Body of pancreas (tissue), 4 donors: ENCODE measurements around the gene SETBP1.
A peak's percentile ranks its signal among the peaks of the same experiment; 100 is the strongest.

Experiments used
- POLR2A ChIP-seq, 3 donors: fragments of 450-650 bp; IDR thresholded peaks; one replicate each; pipeline ENCODE4 v1.6.1; 2016; ENCODE audit warnings: antibody characterized with exemption in 3 of 3, mild to moderate bottlenecking in 2 of 3
- TF ChIP-seq, protein P1 (sequence below), 7 experiments: fragments of 450-650 bp in 4 of 7; fragments of 200-600 bp in 3 of 7; sonication (generic) in 3 of 7; IDR thresholded peaks; one replicate each; pipeline ENCODE4 v1.5.1; 2016 to 2019; ENCODE audit warnings: antibody characterized with exemption in 7 of 7

DNA sequence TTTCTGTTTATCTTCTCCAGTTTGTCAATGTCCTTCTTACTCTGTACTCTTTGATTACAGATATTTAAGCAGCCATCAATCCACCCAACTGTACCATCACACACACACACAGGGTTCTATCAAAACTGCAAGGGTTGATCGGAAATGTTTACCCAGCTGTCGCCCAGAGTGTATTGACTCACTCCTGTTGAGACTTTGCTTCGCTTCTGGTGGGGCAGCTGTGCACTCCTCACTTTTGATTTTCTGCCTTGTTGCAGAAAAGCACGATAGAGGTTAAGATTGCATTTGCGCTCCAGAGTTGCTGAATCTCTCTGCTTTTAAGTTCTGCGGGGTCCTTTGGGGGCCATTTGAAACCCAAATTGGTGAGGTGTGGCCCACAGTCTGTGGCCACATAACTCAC lies 216.2 kb downstream of the SETBP1 start:
- TF ChIP-seq POLR2A (IDR thresholded peaks at IDR 0.05): peak in 1 of 3 donors; percentile 7
- TF ChIP-seq, protein P1, sequence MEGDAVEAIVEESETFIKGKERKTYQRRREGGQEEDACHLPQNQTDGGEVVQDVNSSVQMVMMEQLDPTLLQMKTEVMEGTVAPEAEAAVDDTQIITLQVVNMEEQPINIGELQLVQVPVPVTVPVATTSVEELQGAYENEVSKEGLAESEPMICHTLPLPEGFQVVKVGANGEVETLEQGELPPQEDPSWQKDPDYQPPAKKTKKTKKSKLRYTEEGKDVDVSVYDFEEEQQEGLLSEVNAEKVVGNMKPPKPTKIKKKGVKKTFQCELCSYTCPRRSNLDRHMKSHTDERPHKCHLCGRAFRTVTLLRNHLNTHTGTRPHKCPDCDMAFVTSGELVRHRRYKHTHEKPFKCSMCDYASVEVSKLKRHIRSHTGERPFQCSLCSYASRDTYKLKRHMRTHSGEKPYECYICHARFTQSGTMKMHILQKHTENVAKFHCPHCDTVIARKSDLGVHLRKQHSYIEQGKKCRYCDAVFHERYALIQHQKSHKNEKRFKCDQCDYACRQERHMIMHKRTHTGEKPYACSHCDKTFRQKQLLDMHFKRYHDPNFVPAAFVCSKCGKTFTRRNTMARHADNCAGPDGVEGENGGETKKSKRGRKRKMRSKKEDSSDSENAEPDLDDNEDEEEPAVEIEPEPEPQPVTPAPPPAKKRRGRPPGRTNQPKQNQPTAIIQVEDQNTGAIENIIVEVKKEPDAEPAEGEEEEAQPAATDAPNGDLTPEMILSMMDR (IDR thresholded peaks at IDR 0.05): no peak
